Measurements from ENCODE around the gene MYBPC3. TPM values are rescaled to one million over a fixed set of nuclear protein-coding genes. Genes with fewer than 3 reads are reported as not detected.
A peak's percentile ranks its signal among the peaks of the same experiment; 100 is the strongest.

Gene MYBPC3
- total and polyA plus RNA-seq, 4 experiments from 2014 or later, result not detected

DNA sequence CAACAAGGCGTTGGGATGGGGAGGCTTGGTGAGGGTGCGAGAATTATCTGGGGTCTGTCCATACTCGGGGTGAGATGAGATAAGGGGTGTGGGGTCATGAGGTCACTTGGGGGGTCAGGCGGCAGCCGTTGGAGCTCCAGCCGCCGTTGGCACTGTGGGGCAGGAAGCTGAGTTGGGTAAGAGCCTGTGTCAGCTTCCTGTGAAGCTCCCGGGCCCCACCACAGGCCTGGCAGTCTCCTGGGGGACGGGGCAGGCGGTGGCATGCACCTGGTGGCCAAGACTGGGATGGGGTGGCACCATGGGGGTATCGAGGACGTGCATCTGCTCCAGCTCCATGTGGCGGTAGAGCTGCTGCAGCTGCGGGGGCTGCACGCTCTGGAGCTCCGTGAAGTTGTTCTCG, 7.1 kb upstream of the MYBPC3 start:
- Histone ChIP-seq H3K4me1 (ENCODE audit: insufficient read depth, low read length) (peaks cover 4% of the 10 kb centered on the region), H3K4me3 (ENCODE audit: low read length in 2 of 2) (no peak overlapping the region), H3K27me3 (ENCODE audit: insufficient read depth, low read length) (no peaks in the 10 kb centered on the region), H3K9me3 (ENCODE audit: control insufficient read depth in 1 of 2, low read length in 2 of 2) (no peaks in the 10 kb centered on the region), H3K27ac (ENCODE audit: low read depth, low read length) (no peak overlapping the region), H3K36me3 (ENCODE audit: insufficient read depth, low read length) (no peaks in the 10 kb centered on the region)
- POLR2A ChIA-PET (ENCODE audit: partially characterized antibody), result no interaction called here
- CTCF ChIA-PET (ENCODE audit: partially characterized antibody), result interaction anchor here (2.2 kb wide), 1 partner anchor 14 kb away, joined by 8 read pairs; no protein-coding TSS in a partner anchor
- Mint-ChIP-seq H3K4me3 (peak overlapping the region in 1 of 8 donors; percentile 26), H3K27ac (no peak overlapping the region), H3K36me3 (no peaks in the 10 kb centered on the region), H3K27me3 (peaks cover 0 to 3% of the 10 kb centered on the region in 2 donors), H3K4me1 (peaks cover 2 to 5% (median 4%) of the 10 kb centered on the region in 4 donors), H3K9me3 (no peaks in the 10 kb centered on the region)
- intact Hi-C loops (cut with micrococcal nuclease), result no loop called here
- DNase-seq, result no peak

GRCh38 chr11:47359162-47359561, 6.7 kb upstream of the MYBPC3 start:
- no peaks in the 10 kb centered on the region for H3K27me3 ChIP-seq (ENCODE audit: insufficient read depth, low read length)
- H3K27ac ChIP-seq (ENCODE audit: low read depth, low read length), result no peak overlapping the region
- peak overlapping the region in 1 of 7 donors; percentile 55 for H3K27ac Mint-ChIP-seq
- ChIA-PET POLR2A (ENCODE audit: partially characterized antibody) (no interaction called here), CTCF (ENCODE audit: partially characterized antibody) (interaction anchor here (2.2 kb wide), 1 partner anchor 15 kb away, joined by 8 read pairs; no protein-coding TSS in a partner anchor)
- H3K4me3 Mint-ChIP-seq, result peak overlapping the region in 1 of 8 donors; percentile 26
- H3K9me3 ChIP-seq (ENCODE audit: control insufficient read depth in 1 of 2, low read length in 2 of 2), result no peaks in the 10 kb centered on the region
- no peaks in the 10 kb centered on the region for H3K9me3 Mint-ChIP-seq
- H3K27me3 Mint-ChIP-seq, result peaks cover 0 to 1% of the 10 kb centered on the region in 2 donors
- intact Hi-C loops (cut with micrococcal nuclease), result no loop called here
- peaks cover 2 to 5% (median 4%) of the 10 kb centered on the region in 4 donors for H3K4me1 Mint-ChIP-seq
- H3K36me3 Mint-ChIP-seq, result no peaks in the 10 kb centered on the region
- H3K4me1 ChIP-seq (ENCODE audit: insufficient read depth, low read length), result peaks cover 4% of the 10 kb centered on the region
- DNase-seq, result no peak
- H3K36me3 ChIP-seq (ENCODE audit: insufficient read depth, low read length), result no peaks in the 10 kb centered on the region
- H3K4me3 ChIP-seq (ENCODE audit: low read length in 2 of 2), result no peak overlapping the region

GRCh38 chr11:47358731-47359051, 6.2 kb upstream of the MYBPC3 start:
- Histone ChIP-seq H3K27me3 (ENCODE audit: insufficient read depth, low read length) (no peaks in the 10 kb centered on the region), H3K4me3 (ENCODE audit: low read length in 2 of 2) (no peak overlapping the region), H3K36me3 (ENCODE audit: insufficient read depth, low read length) (no peaks in the 10 kb centered on the region), H3K9me3 (ENCODE audit: control insufficient read depth in 1 of 2, low read length in 2 of 2) (no peaks in the 10 kb centered on the region), H3K4me1 (ENCODE audit: insufficient read depth, low read length) (peaks cover 4% of the 10 kb centered on the region), H3K27ac (ENCODE audit: low read depth, low read length) (no peak overlapping the region)
- ChIA-PET POLR2A (ENCODE audit: partially characterized antibody) (no interaction called here), CTCF (ENCODE audit: partially characterized antibody) (interaction anchor here (2.2 kb wide), 1 partner anchor 15 kb away, joined by 8 read pairs; no protein-coding TSS in a partner anchor)
- Mint-ChIP-seq H3K4me1 (peaks cover 2 to 5% (median 4%) of the 10 kb centered on the region in 4 donors), H3K4me3 (no peak overlapping the region), H3K27ac (no peak overlapping the region), H3K36me3 (no peaks in the 10 kb centered on the region), H3K27me3 (peaks cover 0 to 1% of the 10 kb centered on the region in 2 donors), H3K9me3 (no peaks in the 10 kb centered on the region)
- intact Hi-C loops (cut with micrococcal nuclease), result no loop called here
- no peak for DNase-seq

GRCh38 chr11:47357985-47358730, 5.7 kb upstream of the MYBPC3 start:
- Mint-ChIP-seq H3K4me1 (peaks cover 2 to 5% (median 4%) of the 10 kb centered on the region in 4 donors), H3K9me3 (no peaks in the 10 kb centered on the region), H3K27ac (no peak overlapping the region), H3K27me3 (peaks cover 0 to 1% of the 10 kb centered on the region in 2 donors), H3K4me3 (no peak overlapping the region), H3K36me3 (no peaks in the 10 kb centered on the region)
- peaks cover 4% of the 10 kb centered on the region for H3K4me1 ChIP-seq (ENCODE audit: insufficient read depth, low read length)
- ChIA-PET CTCF (ENCODE audit: partially characterized antibody) (interaction anchor here (2.2 kb wide), 1 partner anchor 16 kb away, joined by 8 read pairs; no protein-coding TSS in a partner anchor), POLR2A (ENCODE audit: partially characterized antibody) (no interaction called here)
- intact Hi-C loops (cut with micrococcal nuclease), result no loop called here
- no peak overlapping the region for H3K4me3 ChIP-seq (ENCODE audit: low read length in 2 of 2)
- no peak for DNase-seq
- no peaks in the 10 kb centered on the region for H3K9me3 ChIP-seq (ENCODE audit: control insufficient read depth in 1 of 2, low read length in 2 of 2)
- H3K27ac ChIP-seq (ENCODE audit: low read depth, low read length), result no peak overlapping the region
- no peaks in the 10 kb centered on the region for H3K27me3 ChIP-seq (ENCODE audit: insufficient read depth, low read length)
- H3K36me3 ChIP-seq (ENCODE audit: insufficient read depth, low read length), result no peaks in the 10 kb centered on the region

- no peaks in the 10 kb centered on the region for H3K9me3 Mint-ChIP-seq
- H3K27ac ChIP-seq (ENCODE audit: low read depth, low read length), result no peak overlapping the region
- H3K36me3 ChIP-seq (ENCODE audit: insufficient read depth, low read length), result no peaks in the 10 kb centered on the region
- no peak for DNase-seq
- H3K27me3 ChIP-seq (ENCODE audit: insufficient read depth, low read length), result no peaks in the 10 kb centered on the region
- H3K4me3 ChIP-seq (ENCODE audit: low read length in 2 of 2), result no peak overlapping the region
- no peaks in the 10 kb centered on the region for H3K9me3 ChIP-seq (ENCODE audit: control insufficient read depth in 1 of 2, low read length in 2 of 2)
- H3K36me3 Mint-ChIP-seq, result no peaks in the 10 kb centered on the region
- intact Hi-C loops (cut with micrococcal nuclease), result no loop called here
- no peak overlapping the region for H3K4me3 Mint-ChIP-seq
- no peak overlapping the region for H3K27ac Mint-ChIP-seq
- CTCF ChIA-PET (ENCODE audit: partially characterized antibody), result no interaction called here
- H3K4me1 Mint-ChIP-seq, result peaks cover 2 to 5% (median 4%) of the 10 kb centered on the region in 4 donors
- H3K27me3 Mint-ChIP-seq, result peaks cover 0 to 1% of the 10 kb centered on the region in 2 donors
- POLR2A ChIA-PET (ENCODE audit: partially characterized antibody), result no interaction called here
- peaks cover 4% of the 10 kb centered on the region for H3K4me1 ChIP-seq (ENCODE audit: insufficient read depth, low read length)
Measured at GRCh38 chr11:47356998-47357329, 4.5 kb upstream of the MYBPC3 start.

DNA sequence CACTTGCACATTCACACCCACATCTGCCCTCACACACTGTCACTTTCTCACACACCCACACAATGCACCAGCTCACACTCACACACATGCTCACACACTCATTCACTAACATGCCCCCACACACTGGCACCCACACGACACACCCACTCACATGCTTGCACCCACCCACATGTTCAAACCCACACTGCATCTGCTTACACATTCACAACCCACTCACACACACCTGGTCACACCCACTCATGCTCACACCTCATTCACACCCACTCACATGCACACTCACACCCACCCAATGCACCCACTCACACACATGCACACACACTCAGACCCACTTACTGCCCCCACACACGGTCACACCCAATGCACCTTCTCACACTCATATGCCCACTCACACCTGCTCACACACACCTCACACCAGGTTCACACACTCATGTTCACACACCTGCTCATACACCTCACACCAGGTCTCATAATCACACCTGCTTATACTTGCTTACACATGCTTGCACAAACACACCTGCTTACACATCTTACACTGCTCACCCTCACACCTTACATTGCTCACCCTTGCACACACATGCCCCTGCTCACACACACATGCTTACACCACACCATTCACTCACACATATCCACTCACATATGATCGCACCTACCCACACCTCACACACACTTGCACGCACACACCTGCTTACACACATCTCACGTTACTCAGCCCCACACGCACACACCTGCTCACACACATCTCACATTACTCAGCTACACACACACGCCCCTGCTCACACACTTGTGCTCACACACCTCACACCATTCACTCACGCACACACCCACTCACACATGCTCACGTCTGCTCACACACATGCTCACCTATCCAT, 3.9 kb upstream of the MYBPC3 start:
- DNase-seq, result no peak
- peaks cover 0 to 1% of the 10 kb centered on the region in 2 donors for H3K27me3 Mint-ChIP-seq
- intact Hi-C loops (cut with micrococcal nuclease), result no loop called here
- peaks cover 2 to 5% (median 4%) of the 10 kb centered on the region in 4 donors for H3K4me1 Mint-ChIP-seq
- no peak overlapping the region for H3K27ac Mint-ChIP-seq
- no peaks in the 10 kb centered on the region for H3K9me3 ChIP-seq (ENCODE audit: control insufficient read depth in 1 of 2, low read length in 2 of 2)
- H3K36me3 Mint-ChIP-seq, result no peaks in the 10 kb centered on the region
- ChIA-PET POLR2A (ENCODE audit: partially characterized antibody) (no interaction called here), CTCF (ENCODE audit: partially characterized antibody) (no interaction called here)
- no peaks in the 10 kb centered on the region for H3K9me3 Mint-ChIP-seq
- no peak overlapping the region for H3K27ac ChIP-seq (ENCODE audit: low read depth, low read length)
- no peaks in the 10 kb centered on the region for H3K27me3 ChIP-seq (ENCODE audit: insufficient read depth, low read length)
- no peak overlapping the region for H3K4me3 ChIP-seq (ENCODE audit: low read length in 2 of 2)
- H3K4me1 ChIP-seq (ENCODE audit: insufficient read depth, low read length), result peaks cover 4% of the 10 kb centered on the region
- no peak overlapping the region for H3K4me3 Mint-ChIP-seq
- no peaks in the 10 kb centered on the region for H3K36me3 ChIP-seq (ENCODE audit: insufficient read depth, low read length)

DNA sequence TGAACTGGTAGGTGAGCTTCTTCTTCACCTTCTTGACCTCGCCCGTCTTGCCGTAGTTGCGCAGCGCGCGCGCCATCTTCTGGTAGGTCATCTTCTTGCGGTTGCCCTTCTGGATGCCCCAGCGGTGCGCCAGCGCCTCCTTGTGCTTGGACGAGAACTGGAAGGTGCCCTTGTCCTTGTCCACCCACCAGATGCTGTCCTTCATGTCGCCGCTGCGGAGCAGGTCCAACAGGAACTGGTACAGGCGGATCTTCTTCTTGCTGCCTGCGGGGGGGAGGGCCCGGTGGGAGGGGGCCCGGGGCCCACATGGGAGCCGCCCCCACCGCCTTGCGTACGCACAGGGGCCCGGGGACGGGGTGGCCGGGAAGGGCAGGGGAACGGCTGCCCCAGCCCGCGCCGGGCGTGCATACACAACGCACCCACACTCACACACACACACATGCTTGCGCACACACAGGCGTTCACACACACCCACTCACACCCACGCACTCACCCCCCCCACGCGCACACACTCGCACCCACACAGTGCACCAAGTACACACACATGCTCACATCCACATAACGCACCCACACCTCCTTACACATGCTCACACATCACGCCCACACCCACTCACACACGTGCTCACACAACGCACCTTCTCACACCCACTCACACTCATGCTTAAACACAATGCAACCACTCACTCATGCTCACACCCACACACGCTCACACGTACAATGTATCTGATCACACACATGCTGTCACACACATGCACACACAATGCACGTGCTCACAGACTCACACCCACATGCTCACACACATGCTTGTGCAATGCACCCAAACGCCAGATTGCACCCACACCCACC, 3.0 kb upstream of the MYBPC3 start:
- intact Hi-C loops (cut with micrococcal nuclease), result no loop called here
- H3K36me3 ChIP-seq (ENCODE audit: insufficient read depth, low read length), result no peaks in the 10 kb centered on the region
- H3K4me3 ChIP-seq (ENCODE audit: low read length in 2 of 2), result no peak overlapping the region
- no peak for DNase-seq
- H3K27me3 ChIP-seq (ENCODE audit: insufficient read depth, low read length), result no peaks in the 10 kb centered on the region
- H3K27ac ChIP-seq (ENCODE audit: low read depth, low read length), result no peak overlapping the region
- Mint-ChIP-seq H3K27ac (no peak overlapping the region), H3K4me3 (no peak overlapping the region), H3K27me3 (no peaks in the 10 kb centered on the region), H3K9me3 (no peaks in the 10 kb centered on the region), H3K4me1 (peaks cover 2 to 5% (median 3%) of the 10 kb centered on the region in 4 donors), H3K36me3 (no peaks in the 10 kb centered on the region)
- ChIA-PET POLR2A (ENCODE audit: partially characterized antibody) (no interaction called here), CTCF (ENCODE audit: partially characterized antibody) (no interaction called here)
- peaks cover 4% of the 10 kb centered on the region for H3K4me1 ChIP-seq (ENCODE audit: insufficient read depth, low read length)
- H3K9me3 ChIP-seq (ENCODE audit: control insufficient read depth in 1 of 2, low read length in 2 of 2), result no peaks in the 10 kb centered on the region

All from CD4-positive, alpha-beta memory T cell (primary cell).